GM12873 (cell line): Measurements from ENCODE around the gene TMPO.

Source experiments
- CTCF ChIP-seq: IDR thresholded peaks from 2 replicates; pipeline ENCODE4 v1.5.1; 2012; ENCODE audit warnings: low read depth, mild to moderate bottlenecking, moderate library complexity, low read length, control low read depth; ENCODE audit not compliant: insufficient read depth; ENCODE audit errors: missing control alignments

The TMPO gene

GRCh38 chr12:98578821-98579220 lies 63.4 kb downstream of the TMPO start:
- no peak for TF ChIP-seq CTCF

GRCh38 chr12:98579347-98579746 lies 64.0 kb downstream of the TMPO start:
- TF ChIP-seq CTCF, result no peak

GRCh38 chr12:98579835-98580234 lies 64.4 kb downstream of the TMPO start:
- TF ChIP-seq CTCF, result no peak

GRCh38 chr12:98580695-98581094 lies 65.3 kb downstream of the TMPO start:
- no peak for TF ChIP-seq CTCF

- no peak for TF ChIP-seq CTCF
Observed at GRCh38 chr12:98581101-98581500, 65.7 kb downstream of the TMPO start.

GRCh38 chr12:98582093-98582492 lies 66.7 kb downstream of the TMPO start:
- TF ChIP-seq CTCF, result no peak

- TF ChIP-seq CTCF, result no peak
Observed at GRCh38 chr12:98587084-98587483, 71.7 kb downstream of the TMPO start.

- TF ChIP-seq CTCF, result no peak
Observed at GRCh38 chr12:98591209-98591608, 75.8 kb downstream of the TMPO start.
